Gastroesophageal sphincter (tissue), 3 donors: Measurements from ENCODE around the gene CALR3.

ENCODE experiments used
- CTCF ChIP-seq, 4 experiments: fragments of 200-600 bp in 2 of 4; fragments of 450-650 bp in 2 of 4; sonication (generic) in 1 of 4; IDR thresholded peaks; one replicate each; pipeline ENCODE4 v1.5.1; 2017 to 2019; ENCODE audit warnings: antibody characterized with exemption in 4 of 4, mild to moderate bottlenecking in 2 of 4, moderate library complexity in 2 of 4
- POLR2AphosphoS5 ChIP-seq: sonication (generic); formaldehyde crosslinking; IDR thresholded peaks from one replicate; pipeline ENCODE4 v1.6.1; 2017; ENCODE audit warnings: antibody characterized with exemption

GRCh38 chr19:16524991-16525734 lies 29.2 kb upstream of the CALR3 start:
- TF ChIP-seq POLR2AphosphoS5 (no peak), CTCF (IDR thresholded peaks at IDR 0.05) (no peak)
